ENCODE data around the gene BICDL1.

- TF ChIP-seq CTCF (IDR thresholded peaks at IDR 0.05; ENCODE audit: insufficient read depth, low read length) (no peak), POLR2AphosphoS5 (IDR thresholded peaks at IDR 0.05; ENCODE audit: low read depth) (no peak), GABPA (IDR thresholded peaks at IDR 0.05; ENCODE audit: low read depth) (no peak), SPI1 (IDR thresholded peaks at IDR 0.05; ENCODE audit: borderline replicate concordance, low read depth) (no peak)
- TF ChIP-seq, protein P1, sequence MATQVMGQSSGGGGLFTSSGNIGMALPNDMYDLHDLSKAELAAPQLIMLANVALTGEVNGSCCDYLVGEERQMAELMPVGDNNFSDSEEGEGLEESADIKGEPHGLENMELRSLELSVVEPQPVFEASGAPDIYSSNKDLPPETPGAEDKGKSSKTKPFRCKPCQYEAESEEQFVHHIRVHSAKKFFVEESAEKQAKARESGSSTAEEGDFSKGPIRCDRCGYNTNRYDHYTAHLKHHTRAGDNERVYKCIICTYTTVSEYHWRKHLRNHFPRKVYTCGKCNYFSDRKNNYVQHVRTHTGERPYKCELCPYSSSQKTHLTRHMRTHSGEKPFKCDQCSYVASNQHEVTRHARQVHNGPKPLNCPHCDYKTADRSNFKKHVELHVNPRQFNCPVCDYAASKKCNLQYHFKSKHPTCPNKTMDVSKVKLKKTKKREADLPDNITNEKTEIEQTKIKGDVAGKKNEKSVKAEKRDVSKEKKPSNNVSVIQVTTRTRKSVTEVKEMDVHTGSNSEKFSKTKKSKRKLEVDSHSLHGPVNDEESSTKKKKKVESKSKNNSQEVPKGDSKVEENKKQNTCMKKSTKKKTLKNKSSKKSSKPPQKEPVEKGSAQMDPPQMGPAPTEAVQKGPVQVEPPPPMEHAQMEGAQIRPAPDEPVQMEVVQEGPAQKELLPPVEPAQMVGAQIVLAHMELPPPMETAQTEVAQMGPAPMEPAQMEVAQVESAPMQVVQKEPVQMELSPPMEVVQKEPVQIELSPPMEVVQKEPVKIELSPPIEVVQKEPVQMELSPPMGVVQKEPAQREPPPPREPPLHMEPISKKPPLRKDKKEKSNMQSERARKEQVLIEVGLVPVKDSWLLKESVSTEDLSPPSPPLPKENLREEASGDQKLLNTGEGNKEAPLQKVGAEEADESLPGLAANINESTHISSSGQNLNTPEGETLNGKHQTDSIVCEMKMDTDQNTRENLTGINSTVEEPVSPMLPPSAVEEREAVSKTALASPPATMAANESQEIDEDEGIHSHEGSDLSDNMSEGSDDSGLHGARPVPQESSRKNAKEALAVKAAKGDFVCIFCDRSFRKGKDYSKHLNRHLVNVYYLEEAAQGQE (IDR thresholded peaks at IDR 0.05; ENCODE audit: insufficient replicate concordance, low read depth), result no peak
Measured at GRCh38 chr12:120093592-120094355, 104.7 kb downstream of the BICDL1 start.
